Frontal cortex (tissue), 4 donors: Measurements from ENCODE around the gene NUDT22. TPM values are rescaled to one million over a fixed set of nuclear protein-coding genes. Genes with fewer than 3 reads are reported as not detected.

Source experiments
- DNase-seq, 2 donors: peaks; one replicate each; pipeline ENCODE4 v3.0.0; 2012; ENCODE audit warnings: low spot score in 2 of 2
- FAIRE-seq: peaks from 2 replicates; lab custom pipeline; 2012; peaks lifted over from hg19 to GRCh38; lab: Jason Lieb, UNC
- total RNA-seq: library from RNA; depleted of rRNA; stranded (reverse); fragments of >200 nt; gene quantifications from one replicate; pipeline ENCODE4 v1.2.3, GENCODE V29; 2014
- donor health status: control.
- donor health status: control.
- donor health status: control.

Gene NUDT22
- 12.6 TPM for total RNA-seq

GRCh38 chr11:64225608-64226506, at the start of gene NUDT22, which contains the start of gene TRPT1:
TSS of gene NUDT22 (plus strand) at chr11:64226274. CDS start at chr11:64226653, 379 bp downstream.
TSS of gene TRPT1 (minus strand) at chr11:64226186. CDS start at chr11:64225860, 326 bp downstream.
- FAIRE-seq: no peak
- peak; percentile 94 to 96 for DNase-seq

GRCh38 chr11:64176751-64177150, 49.3 kb upstream of the NUDT22 start:
- DNase-seq (no peak), FAIRE-seq (no peak)

GRCh38 chr11:64178203-64178602, 47.9 kb upstream of the NUDT22 start:
- FAIRE-seq (no peak), DNase-seq (no peak)

GRCh38 chr11:64178951-64179639, 47.0 kb upstream of the NUDT22 start:
- FAIRE-seq (no peak), DNase-seq (no peak)

- FAIRE-seq (no peak), DNase-seq (no peak)
Measured at GRCh38 chr11:64180891-64181290, 45.2 kb upstream of the NUDT22 start.

- peak; percentile 76 to 80 for DNase-seq
- FAIRE-seq: no peak
Measured at GRCh38 chr11:64181506-64182411, 44.3 kb upstream of the NUDT22 start.

- no peak for FAIRE-seq
- no peak for DNase-seq
Measured at GRCh38 chr11:64183890-64184289, 42.2 kb upstream of the NUDT22 start.

GRCh38 chr11:64185175-64185692, 40.8 kb upstream of the NUDT22 start:
- DNase-seq: peak; percentile 70 to 72
- FAIRE-seq: no peak

GRCh38 chr11:64185693-64186491, 40.2 kb upstream of the NUDT22 start, which contains the start of gene STIP1:
TSS of gene STIP1 (plus strand) at chr11:64186171. CDS start at chr11:64186262, 91 bp downstream.
- peak; percentile 97 for FAIRE-seq

GRCh38 chr11:64186492-64187165, 39.4 kb upstream of the NUDT22 start:
- no peak for DNase-seq
- FAIRE-seq: no peak

More at GRCh38 chr11:64185693-64186491, 40.2 kb upstream of the NUDT22 start, which contains the start of gene STIP1:
- DNase-seq: peak; percentile 95 to 96

GRCh38 chr11:64192434-64192833, 33.6 kb upstream of the NUDT22 start:
- DNase-seq (no peak), FAIRE-seq (no peak)

- FAIRE-seq (no peak), DNase-seq (no peak)
Measured at GRCh38 chr11:64196626-64197025, 29.4 kb upstream of the NUDT22 start.

- no peak for DNase-seq
- no peak for FAIRE-seq
Measured at GRCh38 chr11:64198511-64198910, 27.6 kb upstream of the NUDT22 start.

- DNase-seq: no peak
- no peak for FAIRE-seq
Measured at GRCh38 chr11:64201543-64201942, 24.5 kb upstream of the NUDT22 start.

GRCh38 chr11:64202992-64203391, 23.1 kb upstream of the NUDT22 start:
- no peak for FAIRE-seq
- DNase-seq: no peak

GRCh38 chr11:64203421-64204079, 22.5 kb upstream of the NUDT22 start:
- no peak for DNase-seq
- no peak for FAIRE-seq

GRCh38 chr11:64204080-64204440, 22.0 kb upstream of the NUDT22 start:
- DNase-seq: no peak
- no peak for FAIRE-seq
